ENCODE data around the gene PPP2R3C. TPM values are rescaled to one million over a fixed set of nuclear protein-coding genes. Genes with fewer than 3 reads are reported as not detected.
"Not testable (repeated sequence)": the region's sequence is repeated elsewhere in the genome, so short reads cannot be mapped to it uniquely, and the experiment has no call there.

Gene PPP2R3C
- polyA plus RNA-seq, 4 donors = 48.7 to 53.6 (median 49.8) TPM

GRCh38 chr14:35065731-35066130 lies 56.1 kb downstream of the PPP2R3C start:
- not testable (repeated sequence) for DNase-seq (ENCODE audit: low read depth in 4 of 4, low spot score in 2 of 4)

GRCh38 chr14:35061113-35061791 lies 60.5 kb downstream of the PPP2R3C start:
- not testable (repeated sequence) for DNase-seq (ENCODE audit: low read depth in 4 of 4, low spot score in 2 of 4)

GRCh38 chr14:35052637-35053036 lies 69.2 kb downstream of the PPP2R3C start:
- DNase-seq (ENCODE audit: low read depth in 4 of 4, low spot score in 2 of 4) = no peak

GRCh38 chr14:35051796-35052195 lies 70.0 kb downstream of the PPP2R3C start:
- no peak for DNase-seq (ENCODE audit: low read depth in 4 of 4, low spot score in 2 of 4)

- DNase-seq (ENCODE audit: low read depth in 4 of 4, low spot score in 2 of 4) = no peak
Measured at GRCh38 chr14:35050652-35051051, 71.1 kb downstream of the PPP2R3C start.

GRCh38 chr14:35047976-35048513 lies 73.7 kb downstream of the PPP2R3C start:
- no peak for DNase-seq (ENCODE audit: low read depth in 4 of 4, low spot score in 2 of 4)

- peak; percentile 26 to 41 (median 37) for DNase-seq (ENCODE audit: low read depth in 4 of 4, low spot score in 2 of 4)
Measured at GRCh38 chr14:35046751-35047536, 74.8 kb downstream of the PPP2R3C start.

GRCh38 chr14:35046048-35046750 lies 75.6 kb downstream of the PPP2R3C start, which contains the start of gene FAM177A1:
TSS of gene FAM177A1 (plus strand) at chr14:35046272. CDS start at chr14:35046464, 192 bp downstream.
- peak; percentile 58 to 85 (median 78) for DNase-seq (ENCODE audit: low read depth in 4 of 4, low spot score in 2 of 4)

- peak in 1 of 4 donors; percentile 53 for DNase-seq (ENCODE audit: low read depth in 4 of 4, low spot score in 2 of 4)
Measured at GRCh38 chr14:35045798-35046047, 76.1 kb downstream of the PPP2R3C start.

- no peak for DNase-seq (ENCODE audit: low read depth in 4 of 4, low spot score in 2 of 4)
Measured at GRCh38 chr14:35044939-35045797, 76.6 kb downstream of the PPP2R3C start.

GRCh38 chr14:35043046-35043445 lies 78.7 kb downstream of the PPP2R3C start:
- DNase-seq (ENCODE audit: low read depth in 4 of 4, low spot score in 2 of 4) = no peak

GRCh38 chr14:35042632-35043031 lies 79.2 kb downstream of the PPP2R3C start:
- DNase-seq (ENCODE audit: low read depth in 4 of 4, low spot score in 2 of 4) = no peak

GRCh38 chr14:35038312-35038711 lies 83.5 kb downstream of the PPP2R3C start:
- not testable (repeated sequence) for DNase-seq (ENCODE audit: low read depth in 4 of 4, low spot score in 2 of 4)

Other genes starting within 250 kb of the PPP2R3C start
- 10 to 100 TPM; 24.8 to 36.0 (median 28.1) TPM for gene BAZ1A, start 246.6 kb downstream of the PPP2R3C start, polyA plus RNA-seq (ENCODE audit: insufficient read length in 4 of 4)
- gene SRP54, start 139.0 kb downstream of the PPP2R3C start, polyA plus RNA-seq (ENCODE audit: insufficient read length in 4 of 4) = 10 to 100 TPM; 60.1 to 90.5 (median 67.4) TPM
- gene FAM177A1, start 75.7 kb downstream of the PPP2R3C start, polyA plus RNA-seq (ENCODE audit: insufficient read length in 4 of 4) = 10 to 100 TPM; 50.1 to 70.4 (median 57.2) TPM
- gene PRORP, start 562 bp upstream of the PPP2R3C start, polyA plus RNA-seq (ENCODE audit: insufficient read length in 4 of 4) = 10 to 100 TPM; 26.1 to 31.9 (median 29.4) TPM
- 100 to 1,000 TPM; 151 to 199 (median 178) TPM for gene PSMA6, start 170.4 kb upstream of the PPP2R3C start, polyA plus RNA-seq (ENCODE audit: insufficient read length in 4 of 4)

All from left renal cortex interstitium (tissue), 4 donors.